ENCODE data around the gene SERP1.
"Not testable (repeated sequence)": the region's sequence is repeated elsewhere in the genome, so short reads cannot be mapped to it uniquely, and the experiment has no call there.

The SERP1 gene

GRCh38 chr3:150538324-150539208, 7.7 kb downstream of the SERP1 start:
- DNase-seq (ENCODE audit: low read depth), result no peak

DNA sequence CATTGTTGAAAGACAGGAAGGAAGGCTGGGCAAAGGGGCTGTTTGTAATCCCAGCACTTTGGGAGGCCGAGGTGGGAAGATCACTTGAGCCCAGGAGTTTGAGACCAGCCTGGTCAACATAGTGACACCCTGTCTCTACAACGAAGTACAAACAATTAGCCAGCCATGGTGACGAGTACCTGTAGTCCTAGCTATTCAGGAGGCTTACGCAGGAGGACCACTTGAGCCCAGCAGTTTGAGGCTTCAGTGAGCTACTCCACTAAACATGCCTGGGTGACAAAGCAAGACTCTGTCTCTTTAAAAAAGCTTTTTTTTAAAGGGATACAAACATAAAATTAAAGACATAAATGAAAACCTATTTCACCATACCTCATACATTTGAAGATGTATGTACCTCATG, 11.1 kb downstream of the SERP1 start:
- DNase-seq (ENCODE audit: low read depth), result no peak

- no peak for DNase-seq (ENCODE audit: low read depth)
These were observed 14.5 kb downstream of the SERP1 start for GRCh38 chr3:150531775-150532174.

- peak; percentile 59 for DNase-seq (ENCODE audit: low read depth)
These were observed 17.9 kb downstream of the SERP1 start for GRCh38 chr3:150528354-150528797.

- DNase-seq (ENCODE audit: low read depth), result no peak
These were observed 18.6 kb downstream of the SERP1 start for GRCh38 chr3:150527464-150528255.

- DNase-seq (ENCODE audit: low read depth), result no peak
These were observed 22.8 kb downstream of the SERP1 start for GRCh38 chr3:150523538-150523937.

- DNase-seq (ENCODE audit: low read depth), result no peak
These were observed 24.8 kb downstream of the SERP1 start for GRCh38 chr3:150521463-150521862.

GRCh38 chr3:150520408-150520807, 25.9 kb downstream of the SERP1 start:
- DNase-seq (ENCODE audit: low read depth), result no peak

GRCh38 chr3:150519026-150519425, 27.3 kb downstream of the SERP1 start:
- DNase-seq (ENCODE audit: low read depth), result no peak

- DNase-seq (ENCODE audit: low read depth), result peak; percentile 24
These were observed 31.1 kb downstream of the SERP1 start for GRCh38 chr3:150515210-150515609.

- no peak for DNase-seq (ENCODE audit: low read depth)
These were observed 35.0 kb downstream of the SERP1 start for GRCh38 chr3:150511122-150511821.

GRCh38 chr3:150509780-150510179, 36.5 kb downstream of the SERP1 start:
- no peak for DNase-seq (ENCODE audit: low read depth)

DNA sequence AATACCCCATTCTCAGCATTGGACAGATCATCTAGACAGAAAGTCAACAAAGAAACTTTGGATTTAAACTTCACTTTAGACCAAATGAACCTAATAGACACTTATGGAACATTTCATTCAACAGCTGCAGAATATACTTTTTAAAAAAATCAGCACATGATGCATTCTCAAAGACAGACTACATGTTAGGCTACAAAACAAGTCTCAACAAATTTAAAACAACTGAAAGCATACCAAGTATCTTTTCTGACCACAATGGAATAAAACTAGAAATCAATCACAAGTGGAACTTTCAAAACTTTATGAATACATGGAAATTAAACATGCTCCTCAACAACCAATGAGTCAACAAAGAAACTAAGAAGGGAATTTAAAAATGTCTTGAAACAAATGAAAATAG, 37.9 kb downstream of the SERP1 start:
- DNase-seq (ENCODE audit: low read depth), result no peak

DNA sequence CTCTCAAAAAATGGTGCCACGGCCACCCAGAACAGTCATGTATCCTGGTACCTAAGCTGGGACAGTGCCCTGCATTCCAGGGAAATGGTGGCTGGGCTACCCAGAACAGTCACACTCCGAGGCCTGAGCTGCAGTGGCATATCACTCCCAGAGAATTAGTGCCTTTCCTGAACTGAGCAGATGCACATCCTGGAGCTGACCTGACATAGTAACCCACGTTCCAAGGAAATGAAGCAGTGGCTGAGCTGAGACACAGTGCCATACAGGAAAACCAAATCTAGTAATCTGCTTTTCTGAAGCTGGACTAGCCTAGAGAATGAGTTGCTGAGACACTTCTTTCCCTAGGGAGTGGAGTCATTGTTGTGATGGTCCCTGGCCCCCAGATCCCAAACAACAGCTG, 41.8 kb downstream of the SERP1 start:
- DNase-seq (ENCODE audit: low read depth), result no peak

DNA sequence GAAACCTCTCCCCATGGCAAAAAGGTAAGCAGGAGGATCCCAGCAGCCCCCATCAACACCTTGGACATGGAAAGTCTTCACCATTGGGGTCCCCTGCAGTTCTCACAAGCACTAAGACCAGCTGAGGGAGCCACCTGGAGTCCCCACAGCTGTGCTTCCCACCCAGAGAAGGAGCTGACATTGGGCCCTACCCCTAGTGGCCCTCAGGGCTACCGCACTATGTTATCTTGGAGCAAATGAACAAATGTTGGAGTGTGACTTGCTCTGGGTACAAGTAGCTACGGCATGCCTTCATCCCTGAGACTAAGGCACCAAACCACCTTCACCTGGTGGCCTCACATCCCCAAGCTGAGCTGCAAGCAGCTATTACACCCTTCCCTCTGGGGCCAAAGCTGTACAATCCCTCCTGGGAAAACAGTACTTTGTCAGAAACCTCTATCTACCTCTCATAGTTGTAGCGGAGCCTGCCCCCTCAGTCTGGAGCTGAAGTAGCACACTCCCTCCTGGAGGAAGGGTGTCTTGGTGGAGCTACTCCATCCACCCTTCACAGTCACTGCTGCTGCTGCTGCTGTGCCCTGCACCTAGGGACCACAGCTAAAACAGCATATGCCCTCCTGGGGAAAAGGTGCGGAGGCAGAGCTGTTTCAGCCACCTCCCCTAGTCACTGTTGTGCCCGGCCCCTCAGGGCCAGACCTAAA, 42.7 kb downstream of the SERP1 start:
- DNase-seq (ENCODE audit: low read depth), result no peak

DNA sequence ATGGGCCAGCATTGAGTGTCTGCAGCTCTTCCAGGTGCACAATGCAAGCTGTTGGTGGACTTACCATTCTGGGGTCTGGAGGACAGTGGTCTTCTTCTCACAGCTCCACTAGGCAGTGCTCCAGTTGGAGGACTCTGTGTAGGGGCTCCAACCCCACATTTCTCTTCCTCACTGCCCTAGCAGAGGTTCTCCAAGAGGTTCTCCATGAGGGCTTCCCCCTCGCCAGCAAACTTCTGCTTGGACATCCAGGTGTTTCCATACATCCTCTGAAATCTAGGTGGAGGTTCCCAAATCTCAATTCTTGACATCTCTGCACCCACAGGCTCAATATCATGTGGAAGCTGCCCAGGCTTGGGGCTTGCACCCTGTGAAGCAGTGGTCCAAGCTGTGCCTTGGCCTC, 45.3 kb downstream of the SERP1 start:
- not testable (repeated sequence) for DNase-seq (ENCODE audit: low read depth)

DNA sequence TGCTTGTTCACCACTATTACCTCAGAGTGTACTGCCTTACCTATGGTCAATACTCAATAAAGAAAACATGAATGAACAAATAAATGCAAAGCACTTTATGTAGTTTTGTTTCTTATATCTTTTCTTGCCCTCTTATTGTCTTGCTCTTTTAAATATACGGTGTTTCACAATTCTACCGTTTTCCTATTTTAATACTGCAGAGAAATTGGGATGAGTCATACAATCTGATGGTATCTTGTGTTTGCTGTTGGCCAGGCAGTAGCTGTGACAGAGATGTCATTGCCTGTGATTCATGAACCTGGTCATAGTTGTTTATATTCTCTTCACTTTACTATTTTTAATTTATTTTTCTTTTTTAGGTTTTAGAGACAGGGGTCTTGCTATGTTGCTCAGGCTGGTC, 48.3 kb downstream of the SERP1 start:
- peak; percentile 65 for DNase-seq (ENCODE audit: low read depth)

DNA sequence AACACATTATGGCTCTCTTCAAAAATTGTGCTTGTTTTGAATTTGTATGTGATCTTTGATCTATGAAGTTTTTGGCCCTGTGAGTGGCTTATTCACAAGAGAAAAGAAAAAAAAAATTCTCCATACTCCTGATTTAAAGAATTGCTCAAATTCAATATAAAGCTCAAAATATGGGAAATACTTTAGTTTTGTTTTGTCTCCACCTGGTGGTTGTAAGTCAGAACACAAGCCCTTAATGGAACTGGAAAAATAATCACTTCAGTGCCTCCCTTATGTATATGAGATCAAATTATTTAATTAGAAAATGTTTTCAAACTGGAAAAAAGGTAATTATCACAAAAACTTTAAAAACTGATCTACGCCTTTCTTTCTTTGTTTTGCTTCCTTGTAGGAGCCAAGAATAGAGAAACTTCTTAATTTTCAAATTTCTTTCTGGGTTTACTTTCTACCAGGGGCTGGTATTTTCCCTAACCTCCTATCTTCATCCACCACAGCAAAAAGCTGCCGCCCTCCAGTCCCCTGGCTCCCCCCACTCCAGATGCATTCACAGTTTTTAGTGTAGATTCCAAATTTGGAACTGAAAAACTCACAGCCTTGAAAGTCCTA, 50.6 kb downstream of the SERP1 start:
- DNase-seq (ENCODE audit: low read depth), result peak; percentile 48

GRCh38 chr3:150495149-150495548, 51.1 kb downstream of the SERP1 start:
- peak; percentile 17 for DNase-seq (ENCODE audit: low read depth)

GRCh38 chr3:150494411-150494977, 51.8 kb downstream of the SERP1 start:
- DNase-seq (ENCODE audit: low read depth), result no peak
